Measurements from ENCODE around the gene SLC17A7. TPM values are rescaled to one million over a fixed set of nuclear protein-coding genes. Genes with fewer than 3 reads are reported as not detected.

The SLC17A7 gene
- total and polyA plus RNA-seq, 2 of the 4 experiments (the other 2 are of a cell fraction) = 0.03 TPM; not detected in 1

DNA sequence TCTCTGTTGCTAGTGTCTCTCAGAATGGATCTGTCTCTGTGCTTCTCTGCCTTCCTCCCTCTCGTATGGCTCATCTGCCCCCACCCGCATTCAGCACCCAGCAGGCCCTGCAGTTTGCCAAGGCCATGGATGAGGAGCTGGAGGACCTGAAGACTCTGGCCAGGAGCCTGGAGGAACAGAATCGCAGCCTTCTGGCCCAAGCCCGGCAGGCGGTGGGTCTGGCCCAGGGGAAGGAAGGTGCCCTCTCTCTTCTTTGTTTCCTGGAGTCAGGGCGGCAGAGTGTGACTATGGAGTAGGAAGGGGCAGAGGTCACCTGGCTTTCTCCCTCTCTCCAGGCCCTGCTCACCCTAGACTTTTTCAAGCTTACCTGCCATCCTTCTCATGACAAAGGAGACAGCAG, 42.4 kb downstream of the SLC17A7 start:
- H2BK20ac ChIP-seq (ENCODE audit: low read depth, low read length) = no peak overlapping the region
- DNase-seq (no peak), ATAC-seq (ENCODE audit: low read depth) (no peak)
- in situ Hi-C loops (cut with MboI; ENCODE audit: low sequenced_read_pairs) = loop anchor here (10.0 kb wide), 1 partner anchor 46 kb away; the partner anchor contains the start of gene SLC17A7
- H3K27ac ChIP-seq (ENCODE audit: insufficient read depth, low read length) = no peak overlapping the region
- H2AK5ac ChIP-seq (ENCODE audit: low read depth, low read length) = no peak overlapping the region
- TF ChIP-seq MAFK (IDR thresholded peaks at IDR 0.05; ENCODE audit: low read depth, low read length) (no peak), SMC3 (IDR thresholded peaks at IDR 0.05; ENCODE audit: low read depth, low read length) (no peak)
- no peak overlapping the region for H3K23ac ChIP-seq (ENCODE audit: low read depth, low read length)
- no peak overlapping the region for H4K5ac ChIP-seq (ENCODE audit: low read depth, low read length)
- H2AFZ ChIP-seq (replicated peaks; ENCODE audit: low read length, poor library complexity) = no peak overlapping the region
- H4K91ac ChIP-seq (ENCODE audit: insufficient read depth, low read depth, low read length) = no peak overlapping the region
- no peak overlapping the region for H2BK120ac ChIP-seq (ENCODE audit: low read depth, low read length)
- no peaks in the 10 kb centered on the region for H3K9me1 ChIP-seq (ENCODE audit: insufficient read depth, low read length)
- no peaks in the 10 kb centered on the region for H3K9me3 ChIP-seq (ENCODE audit: control insufficient read depth, insufficient read depth, low read length)
- intact Hi-C loops (cut with micrococcal nuclease) = no loop called here
- H3K36me3 ChIP-seq (ENCODE audit: control insufficient read depth, insufficient read depth, low read length) = no peaks in the 10 kb centered on the region
- no peaks in the 10 kb centered on the region for H4K20me1 ChIP-seq (ENCODE audit: insufficient read depth, low read length)
- H3K27me3 ChIP-seq (ENCODE audit: control insufficient read depth, insufficient read depth, low read length) = peaks cover 59% of the 10 kb centered on the region
- H2BK15ac ChIP-seq (ENCODE audit: low read depth, low read length) = no peak overlapping the region
- WGBS, 2 experiments (ENCODE audit: extremely low coverage in 2 of 2, insufficient read length in 1 of 2) = no CpG with 5 or more reads among the region's 6 CpGs
- CTCF ChIA-PET = no interaction called here
- H2BK5ac ChIP-seq (ENCODE audit: low read depth, low read length, poor library complexity, severe bottlenecking) = no peak overlapping the region
- H3K4ac ChIP-seq (ENCODE audit: low read depth, low read length) = no peak overlapping the region
- H3K4me3 ChIP-seq (ENCODE audit: insufficient read depth, low read depth, low read length) = no peak overlapping the region
- POLR2A ChIA-PET (ENCODE audit: unreplicated experiment) = no interaction called here
- no TSS peak for BruUV-seq (replicated peaks)
- no peak overlapping the region for H3K56ac ChIP-seq (ENCODE audit: extremely low read depth, insufficient read depth, low read length)
- no peak overlapping the region for H3K14ac ChIP-seq (replicated peaks; ENCODE audit: low read depth, low read length)
- H2AK9ac ChIP-seq (replicated peaks; ENCODE audit: low read depth, low read length, poor library complexity) = no peak overlapping the region
- dilution Hi-C loops (cut with HindIII; ENCODE audit: low sequenced_read_pairs, unreplicated experiment) = no loop called here
- no peak overlapping the region for H4K8ac ChIP-seq (ENCODE audit: low read depth in 2 of 2, low read length in 2 of 2)
- no peak overlapping the region for H3K18ac ChIP-seq (ENCODE audit: low read depth, low read length)
- no peaks in the 10 kb centered on the region for H3K79me1 ChIP-seq (ENCODE audit: low read depth in 1 of 2, low read length in 2 of 2)
- peaks cover 6% of the 10 kb centered on the region; the same call in 1 of the 2 replicates for H3K4me1 ChIP-seq (ENCODE audit: control insufficient read depth, insufficient read depth, low read length)
- no peak overlapping the region for H3K9ac ChIP-seq (ENCODE audit: low read depth, low read length)
- H3K4me2 ChIP-seq (ENCODE audit: low read depth, low read length) = no peak overlapping the region

Data from IMR-90 (cell line).